Dedifferentiated amniotic fluid mesenchymal stem cell (primary cell): ENCODE data around the gene KLHL1.

ENCODE experiments used
- DNase-seq: peaks from one replicate; pipeline ENCODE4 v3.0.0-alpha.2; 2016; ENCODE audit errors: extremely low spot score

Gene KLHL1

DNA sequence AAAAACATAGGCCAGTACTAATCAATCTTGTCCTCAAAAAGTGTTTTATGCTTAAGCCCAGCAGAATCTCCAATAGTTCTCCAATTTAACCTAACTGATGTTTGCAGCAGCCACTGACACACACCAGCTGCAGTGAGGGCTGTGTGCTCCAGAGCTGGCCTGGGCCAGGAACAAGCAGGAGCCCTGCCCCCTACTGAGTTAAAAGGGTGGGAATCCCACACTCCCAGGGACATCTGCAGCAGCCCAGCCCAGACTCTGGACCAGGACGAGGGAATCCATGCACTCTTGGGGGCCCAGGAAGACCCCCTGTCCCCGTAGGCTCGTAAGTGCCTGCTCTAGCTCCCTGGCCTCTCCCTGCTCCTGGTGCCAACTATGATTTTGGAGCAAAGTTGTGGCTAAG lies 92.1 kb downstream of the KLHL1 start:
- no peak for DNase-seq

- DNase-seq = no peak
Measured at GRCh38 chr13:70014337-70014736, 93.9 kb downstream of the KLHL1 start.

GRCh38 chr13:69999875-70000274 lies 108.4 kb downstream of the KLHL1 start:
- DNase-seq = no peak

- no peak for DNase-seq
Measured at GRCh38 chr13:69997061-69997460, 111.2 kb downstream of the KLHL1 start.

GRCh38 chr13:69980799-69981198 lies 127.5 kb downstream of the KLHL1 start:
- no peak for DNase-seq

- DNase-seq = no peak
Measured at GRCh38 chr13:69975496-69975895, 132.8 kb downstream of the KLHL1 start.

GRCh38 chr13:69970520-69970919 lies 137.7 kb downstream of the KLHL1 start:
- no peak for DNase-seq

GRCh38 chr13:69959046-69959445 lies 149.2 kb downstream of the KLHL1 start:
- DNase-seq = no peak

- DNase-seq = no peak
Measured at GRCh38 chr13:69956839-69957238, 151.4 kb downstream of the KLHL1 start.

DNA sequence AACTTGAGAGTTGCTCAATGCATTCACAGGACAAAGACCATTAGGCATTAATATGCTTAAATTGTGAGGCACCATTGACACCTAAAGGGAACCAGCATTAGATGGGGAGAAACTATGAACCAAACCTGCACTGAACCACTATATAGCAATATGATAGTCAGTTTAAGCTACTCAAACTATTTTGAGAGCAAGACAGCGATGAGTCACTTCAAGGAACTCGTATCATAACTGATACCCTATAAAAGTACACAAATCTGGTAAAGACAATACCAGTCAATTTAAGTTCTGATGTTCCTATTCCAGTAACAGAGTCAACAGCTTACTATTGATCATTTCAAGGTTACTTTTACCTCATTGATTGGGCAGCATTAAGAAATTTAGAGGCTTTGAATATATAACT lies 151.9 kb downstream of the KLHL1 start:
- no peak for DNase-seq

- DNase-seq = no peak
Measured at GRCh38 chr13:69955271-69955670, 153.0 kb downstream of the KLHL1 start.

DNA sequence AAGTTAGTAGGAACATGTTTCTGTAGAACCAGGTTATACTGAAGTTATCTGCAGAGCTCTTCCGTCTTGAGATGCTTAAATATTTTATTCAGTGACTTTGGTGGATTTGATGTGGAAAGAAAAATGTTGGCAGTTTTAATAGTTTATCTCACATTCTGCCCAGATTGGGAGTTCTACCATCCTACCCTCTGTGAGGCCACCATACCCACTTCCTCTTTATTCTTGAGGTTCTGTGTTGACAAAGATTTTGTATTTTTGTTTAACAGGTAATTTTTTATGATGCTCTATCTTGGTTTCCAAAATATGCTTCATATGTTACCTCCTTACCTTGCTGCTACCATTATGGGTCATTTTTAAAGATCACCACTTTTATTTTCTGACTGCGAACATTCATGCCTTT lies 156.8 kb downstream of the KLHL1 start:
- no peak for DNase-seq

- no peak for DNase-seq
Measured at GRCh38 chr13:69950160-69950559, 158.1 kb downstream of the KLHL1 start.

DNA sequence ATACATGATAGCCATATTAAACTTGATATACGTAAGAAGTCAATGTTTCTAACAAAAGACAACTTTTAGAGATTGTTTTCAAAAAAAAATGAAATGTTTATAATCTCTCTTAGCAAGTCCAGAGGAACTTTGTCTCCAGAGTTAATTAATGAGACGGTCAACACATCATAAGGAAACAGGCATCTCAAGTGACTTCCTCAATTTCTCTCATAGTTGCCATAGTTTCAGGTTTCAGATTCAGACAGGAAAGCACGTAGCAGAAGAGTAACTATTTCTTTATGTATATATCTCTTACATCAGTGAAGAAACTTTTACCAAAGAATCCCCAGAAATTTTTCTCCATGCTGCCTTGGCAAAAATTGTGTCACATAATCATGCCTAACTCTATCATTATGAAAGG lies 160.2 kb downstream of the KLHL1 start:
- no peak for DNase-seq

- DNase-seq = no peak
Measured at GRCh38 chr13:69947582-69947981, 160.7 kb downstream of the KLHL1 start.

GRCh38 chr13:69946511-69946910 lies 161.7 kb downstream of the KLHL1 start:
- DNase-seq = no peak

GRCh38 chr13:69935043-69935442 lies 173.2 kb downstream of the KLHL1 start:
- no peak for DNase-seq

DNA sequence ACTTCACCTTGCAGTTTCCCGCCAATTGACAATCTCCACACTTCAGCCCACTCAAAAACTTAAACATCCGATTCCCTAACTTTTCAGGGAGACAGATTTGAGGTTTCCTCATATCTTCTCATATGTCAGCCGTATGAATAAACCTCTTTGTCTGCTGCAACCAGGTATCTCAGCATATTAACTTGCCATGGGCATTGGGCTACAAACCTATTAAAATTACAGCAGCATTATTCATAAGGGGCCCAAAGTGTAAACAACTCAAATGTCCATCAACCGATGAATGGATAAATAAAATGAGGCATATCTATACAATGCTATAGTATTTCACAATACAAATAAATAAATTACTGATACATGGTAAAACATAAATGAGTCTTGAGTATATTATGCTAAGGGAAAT lies 180.0 kb downstream of the KLHL1 start:
- DNase-seq = no peak

GRCh38 chr13:69921156-69921555 lies 187.1 kb downstream of the KLHL1 start:
- DNase-seq = no peak

DNA sequence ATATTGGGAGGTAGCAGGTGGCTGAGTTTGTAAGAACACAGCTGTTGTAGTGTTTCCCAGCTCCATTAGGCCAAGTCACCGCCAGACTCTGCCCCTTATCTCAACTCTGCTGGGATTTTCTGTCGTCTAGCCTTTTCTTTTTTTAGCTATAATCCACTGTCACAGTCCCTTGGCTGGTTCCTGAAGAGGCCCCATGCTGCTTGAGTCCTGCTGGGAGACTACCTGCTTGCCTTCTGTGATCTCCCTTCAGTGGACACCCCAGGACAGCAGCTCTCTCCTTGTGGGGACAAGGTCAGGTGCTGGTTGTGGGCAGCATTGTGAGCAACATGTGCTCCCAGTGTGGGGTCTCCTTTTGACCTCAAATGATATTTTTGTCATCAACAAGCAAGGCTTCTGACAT lies 195.6 kb downstream of the KLHL1 start:
- no peak for DNase-seq

- DNase-seq = no peak
Measured at GRCh38 chr13:69910800-69911199, 197.5 kb downstream of the KLHL1 start.

- DNase-seq = no peak
Measured at GRCh38 chr13:69904784-69905183, 203.5 kb downstream of the KLHL1 start.

DNA sequence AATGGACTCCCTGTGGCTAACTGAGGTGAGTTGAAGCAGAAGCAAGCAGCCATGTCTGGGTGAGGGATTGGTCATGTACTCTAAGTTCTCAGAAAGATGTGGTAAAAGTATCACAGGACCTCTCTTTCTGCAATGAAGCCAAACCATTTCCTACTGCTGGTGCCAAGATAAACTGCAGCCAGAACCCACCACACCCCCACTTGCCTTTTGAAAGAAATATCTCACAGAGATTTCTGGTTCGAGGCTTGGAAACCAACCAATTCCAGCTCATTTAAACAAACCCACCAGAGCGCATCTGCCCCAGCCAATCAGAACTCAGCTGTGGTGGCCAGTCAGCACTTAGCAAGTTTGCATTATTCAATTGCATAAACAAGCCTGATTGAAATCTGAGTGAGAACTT lies 205.2 kb downstream of the KLHL1 start:
- DNase-seq = no peak

- DNase-seq = no peak
Measured at GRCh38 chr13:69882451-69882850, 225.8 kb downstream of the KLHL1 start.

GRCh38 chr13:69879936-69880335 lies 228.3 kb downstream of the KLHL1 start:
- DNase-seq = no peak
